Astrocyte (in vitro differentiated cells and primary cell): ENCODE data around the gene ENO2. TPM values are rescaled to one million over a fixed set of nuclear protein-coding genes. Genes with fewer than 3 reads are reported as not detected.

Experiments
- DNase-seq: peaks from one replicate; pipeline ENCODE4 v3.0.0-alpha.2; 2010; ENCODE audit warnings: low read depth
- FAIRE-seq: peaks from 2 replicates; lab custom pipeline; 2011; peaks lifted over from hg19 to GRCh38; lab: Jason Lieb, UNC
- H2AFZ ChIP-seq: 2 replicates; pipeline ENCODE4 v1.6.0; 2012; ENCODE audit warnings: low read depth, low read length, inconsistent platforms
- H3K27ac ChIP-seq: 2 replicates; pipeline ENCODE4 v1.5.1; 2011; ENCODE audit warnings: low read depth, low read length, inconsistent platforms
- H3K27me3 ChIP-seq: 2 replicates; pipeline ENCODE4 v1.6.0; 2011; ENCODE audit warnings: low read length, inconsistent platforms; ENCODE audit not compliant: insufficient read depth
- H3K36me3 ChIP-seq: 2 replicates; pipeline ENCODE4 v1.5.1; 2011; ENCODE audit warnings: low read length, inconsistent platforms; ENCODE audit not compliant: insufficient read depth
- H3K4me1 ChIP-seq: 2 replicates; pipeline ENCODE4 v1.5.1; 2011; ENCODE audit warnings: low read length, inconsistent platforms; ENCODE audit not compliant: insufficient read depth
- H3K4me2 ChIP-seq: 2 replicates; pipeline ENCODE4 v1.6.0; 2012; ENCODE audit warnings: low read length, inconsistent platforms
- H3K4me3 ChIP-seq: 2 replicates; pipeline ENCODE4 v1.5.1; 2011; ENCODE audit warnings: low read depth, mild to moderate bottlenecking, low read length, inconsistent platforms; ENCODE audit not compliant: insufficient read depth
- H3K79me2 ChIP-seq: 2 replicates; pipeline ENCODE4 v1.6.0; 2012; ENCODE audit warnings: mild to moderate bottlenecking, low read length, inconsistent platforms; ENCODE audit not compliant: insufficient read depth
- H3K9ac ChIP-seq: 2 replicates; pipeline ENCODE4 v1.6.0; 2012; ENCODE audit warnings: mild to moderate bottlenecking, low read length, inconsistent platforms
- H3K9me3 ChIP-seq: 2 replicates; pipeline ENCODE4 v1.5.1; 2012; ENCODE audit warnings: low read depth, mild to moderate bottlenecking, low read length, inconsistent platforms; ENCODE audit not compliant: insufficient read depth
- H4K20me1 ChIP-seq: 2 replicates; pipeline ENCODE4 v1.6.0; 2012; ENCODE audit warnings: low read length, inconsistent platforms; ENCODE audit not compliant: insufficient read depth
- H3K27ac Mint-ChIP-seq: one replicate; pipeline ENCODE4 v1.8.0; 2021; ENCODE audit warnings: mild to moderate bottlenecking, mixed read lengths; ENCODE audit not compliant: unreplicated experiment
- H3K27me3 Mint-ChIP-seq: one replicate; pipeline ENCODE4 v1.8.0; 2021; ENCODE audit warnings: low read depth, mixed read lengths; ENCODE audit not compliant: unreplicated experiment
- H3K36me3 Mint-ChIP-seq: one replicate; pipeline ENCODE4 v1.8.0; 2021; ENCODE audit warnings: low read depth, mixed read lengths; ENCODE audit not compliant: unreplicated experiment
- H3K4me1 Mint-ChIP-seq: one replicate; pipeline ENCODE4 v1.8.0; 2021; ENCODE audit warnings: low read depth, mixed read lengths; ENCODE audit not compliant: unreplicated experiment
- H3K4me3 Mint-ChIP-seq: one replicate; pipeline ENCODE4 v1.8.0; 2021; ENCODE audit warnings: mild to moderate bottlenecking, moderate library complexity, mixed read lengths; ENCODE audit not compliant: unreplicated experiment
- H3K9me3 Mint-ChIP-seq: one replicate; pipeline ENCODE4 v1.8.0; 2021; ENCODE audit warnings: mild to moderate bottlenecking, mixed read lengths; ENCODE audit not compliant: unreplicated experiment
- CTCF ChIP-seq: IDR thresholded peaks from 2 replicates; pipeline ENCODE4 v1.5.1; 2011; ENCODE audit warnings: low read depth, mild to moderate bottlenecking, inconsistent platforms, low read length, moderate library complexity; ENCODE audit not compliant: insufficient read depth
- EZH2 ChIP-seq: IDR thresholded peaks from 2 replicates; pipeline ENCODE4 v1.6.1; 2012; ENCODE audit warnings: mild to moderate bottlenecking, low read length, inconsistent platforms; ENCODE audit not compliant: insufficient read depth
- total RNA-seq: library from RNA; stranded (reverse); gene quantifications from 2 replicates; pipeline ENCODE4 v1.2.1, GENCODE V29; 2021

Gene ENO2
- total RNA-seq, 1 donor from 2014 or later: 46.4 TPM

GRCh38 chr12:6909421-6910145, 4.8 kb upstream of the ENO2 start:
- H3K27me3 Mint-ChIP-seq: peaks cover 5% of the 10 kb centered on the region
- Histone ChIP-seq H3K4me2 (no peak overlapping the region), H3K4me3 (no peak overlapping the region), H2AFZ (no peak overlapping the region), H3K27me3 (no peaks in the 10 kb centered on the region), H3K9ac (no peak overlapping the region), H3K9me3 (no peaks in the 10 kb centered on the region), H3K27ac (no peak overlapping the region), H3K36me3 (no peaks in the 10 kb centered on the region), H4K20me1 (no peaks in the 10 kb centered on the region), H3K79me2 (no peaks in the 10 kb centered on the region), H3K4me1 (peaks cover 11% of the 10 kb centered on the region)
- no peak overlapping the region for H3K27ac Mint-ChIP-seq
- peaks cover 1% of the 10 kb centered on the region for H3K4me1 Mint-ChIP-seq
- no peaks in the 10 kb centered on the region for H3K9me3 Mint-ChIP-seq
- FAIRE-seq (no peak), DNase-seq (no peak)
- no peak for TF ChIP-seq EZH2
- no peak for TF ChIP-seq CTCF
- H3K4me3 Mint-ChIP-seq: no peak overlapping the region
- no peaks in the 10 kb centered on the region for H3K36me3 Mint-ChIP-seq

- H3K9me3 Mint-ChIP-seq: no peaks in the 10 kb centered on the region
- H2AFZ ChIP-seq: no peak overlapping the region
- H3K27me3 ChIP-seq: no peaks in the 10 kb centered on the region
- H4K20me1 ChIP-seq: no peaks in the 10 kb centered on the region
- H3K27me3 Mint-ChIP-seq: peaks cover 5% of the 10 kb centered on the region
- H3K27ac Mint-ChIP-seq: no peak overlapping the region
- peaks cover 3% of the 10 kb centered on the region for H3K36me3 Mint-ChIP-seq
- no peak overlapping the region for H3K4me2 ChIP-seq
- H3K27ac ChIP-seq: no peak overlapping the region
- peak overlapping the region; percentile 75 for H3K4me3 Mint-ChIP-seq
- H3K79me2 ChIP-seq: no peaks in the 10 kb centered on the region
- peaks cover 19% of the 10 kb centered on the region for H3K4me1 ChIP-seq
- H3K36me3 ChIP-seq: no peaks in the 10 kb centered on the region
- H3K4me1 Mint-ChIP-seq: peaks cover 12% of the 10 kb centered on the region
- DNase-seq: no peak
- FAIRE-seq: no peak
- H3K9ac ChIP-seq: no peak overlapping the region
- no peaks in the 10 kb centered on the region for H3K9me3 ChIP-seq
- TF ChIP-seq CTCF (no peak), EZH2 (no peak)
- H3K4me3 ChIP-seq: no peak overlapping the region
Observed at GRCh38 chr12:6912164-6912935, 2.0 kb upstream of the ENO2 start.
